ENCODE data around the gene GLI3. TPM values are rescaled to one million over a fixed set of nuclear protein-coding genes. Genes with fewer than 3 reads are reported as not detected.

The GLI3 gene
- total RNA-seq, 1 donor from 2014 or later, result 136 TPM

- no peak for DNase-seq (ENCODE audit: low read depth, low spot score)
- Mint-ChIP-seq H3K4me3 (no peak overlapping the region), H3K36me3 (ENCODE audit: low read depth) (no peaks in the 10 kb centered on the region), H3K9me3 (no peaks in the 10 kb centered on the region), H3K27ac (ENCODE audit: unreplicated experiment) (no peak overlapping the region), H3K27me3 (ENCODE audit: low read depth) (no peaks in the 10 kb centered on the region), H3K4me1 (peaks cover 4% of the 10 kb centered on the region)
- TF ChIP-seq CTCF (conservative IDR thresholded peaks at IDR 0.05), result peak; percentile 46
Observed at GRCh38 chr7:42272793-42273665, 36.0 kb upstream of the GLI3 start.

DNA sequence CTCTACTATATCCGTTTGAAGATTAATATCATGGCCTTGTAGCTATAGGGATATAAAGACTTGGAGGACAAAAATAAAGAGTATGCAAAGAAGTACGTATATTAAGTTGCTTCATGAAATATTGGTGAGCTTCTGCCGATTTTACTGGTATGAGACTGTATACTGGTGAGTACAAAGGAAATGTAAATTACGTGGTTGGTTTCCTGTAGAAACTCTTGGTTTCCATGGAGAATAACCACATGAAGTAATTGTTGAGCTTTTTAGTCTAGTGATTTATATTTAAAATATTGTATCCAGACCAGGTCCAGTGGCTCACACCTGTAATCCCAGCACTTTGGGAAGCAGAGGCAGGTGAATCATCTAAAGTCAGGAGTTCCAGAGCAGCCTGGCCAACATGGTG is 32.2 kb upstream of the GLI3 start:
- H3K4me1 Mint-ChIP-seq, result peaks cover 8% of the 10 kb centered on the region
- no peak overlapping the region for H3K27ac Mint-ChIP-seq (ENCODE audit: unreplicated experiment)
- no peak for TF ChIP-seq CTCF (conservative IDR thresholded peaks at IDR 0.05)
- no peak overlapping the region for H3K4me3 Mint-ChIP-seq
- H3K9me3 Mint-ChIP-seq, result no peaks in the 10 kb centered on the region
- no peaks in the 10 kb centered on the region for H3K27me3 Mint-ChIP-seq (ENCODE audit: low read depth)
- no peaks in the 10 kb centered on the region for H3K36me3 Mint-ChIP-seq (ENCODE audit: low read depth)
- no peak for DNase-seq (ENCODE audit: low read depth, low spot score)

DNA sequence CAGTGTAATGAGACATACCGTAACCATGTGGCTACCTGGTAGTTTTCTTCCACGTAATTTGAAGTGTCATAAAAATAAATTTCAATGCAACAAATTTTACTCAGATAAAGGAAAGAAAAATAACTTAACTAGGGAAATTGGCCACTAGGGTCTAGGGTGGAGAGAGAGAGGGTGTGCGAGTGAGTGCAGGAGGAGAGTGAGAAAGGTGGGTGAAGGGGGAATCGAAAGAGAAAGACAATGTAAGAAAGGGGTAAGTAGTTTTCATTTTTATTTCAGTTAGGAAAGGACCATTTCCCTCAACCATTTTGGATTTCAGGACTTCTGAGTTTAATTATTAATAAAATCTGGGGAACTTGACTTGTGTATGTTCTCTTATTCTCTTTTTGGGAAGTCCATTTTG is 27.7 kb upstream of the GLI3 start:
- TF ChIP-seq CTCF (conservative IDR thresholded peaks at IDR 0.05), result no peak
- H3K27me3 Mint-ChIP-seq (ENCODE audit: low read depth), result no peaks in the 10 kb centered on the region
- no peaks in the 10 kb centered on the region for H3K36me3 Mint-ChIP-seq (ENCODE audit: low read depth)
- H3K4me3 Mint-ChIP-seq, result no peak overlapping the region
- H3K4me1 Mint-ChIP-seq, result peaks cover 20% of the 10 kb centered on the region
- no peak for DNase-seq (ENCODE audit: low read depth, low spot score)
- no peaks in the 10 kb centered on the region for H3K9me3 Mint-ChIP-seq
- no peak overlapping the region for H3K27ac Mint-ChIP-seq (ENCODE audit: unreplicated experiment)

- Mint-ChIP-seq H3K4me3 (no peak overlapping the region), H3K4me1 (peaks cover 20% of the 10 kb centered on the region), H3K27me3 (ENCODE audit: low read depth) (no peaks in the 10 kb centered on the region), H3K27ac (ENCODE audit: unreplicated experiment) (no peak overlapping the region), H3K36me3 (ENCODE audit: low read depth) (no peaks in the 10 kb centered on the region), H3K9me3 (no peaks in the 10 kb centered on the region)
- no peak for TF ChIP-seq CTCF (conservative IDR thresholded peaks at IDR 0.05)
- DNase-seq (ENCODE audit: low read depth, low spot score), result no peak
Observed at GRCh38 chr7:42263971-42264370, 27.0 kb upstream of the GLI3 start.

GRCh38 chr7:42262964-42263363 is 26.0 kb upstream of the GLI3 start:
- no peak overlapping the region for H3K27ac Mint-ChIP-seq (ENCODE audit: unreplicated experiment)
- peaks cover 3% of the 10 kb centered on the region for H3K9me3 Mint-ChIP-seq
- peak; percentile 53 for DNase-seq (ENCODE audit: low read depth, low spot score)
- peak overlapping the region; percentile 14 for H3K4me3 Mint-ChIP-seq
- peaks cover 2% of the 10 kb centered on the region for H3K36me3 Mint-ChIP-seq (ENCODE audit: low read depth)
- H3K4me1 Mint-ChIP-seq, result peaks cover 20% of the 10 kb centered on the region
- H3K27me3 Mint-ChIP-seq (ENCODE audit: low read depth), result no peaks in the 10 kb centered on the region
- no peak for TF ChIP-seq CTCF (conservative IDR thresholded peaks at IDR 0.05)

All from neural crest cell (in vitro differentiated cells).